ENCODE measurements around the gene EIF4E2.
"Not testable (repeated sequence)": the region's sequence is repeated elsewhere in the genome, so short reads cannot be mapped to it uniquely, and the experiment has no call there.

Gene EIF4E2

DNA sequence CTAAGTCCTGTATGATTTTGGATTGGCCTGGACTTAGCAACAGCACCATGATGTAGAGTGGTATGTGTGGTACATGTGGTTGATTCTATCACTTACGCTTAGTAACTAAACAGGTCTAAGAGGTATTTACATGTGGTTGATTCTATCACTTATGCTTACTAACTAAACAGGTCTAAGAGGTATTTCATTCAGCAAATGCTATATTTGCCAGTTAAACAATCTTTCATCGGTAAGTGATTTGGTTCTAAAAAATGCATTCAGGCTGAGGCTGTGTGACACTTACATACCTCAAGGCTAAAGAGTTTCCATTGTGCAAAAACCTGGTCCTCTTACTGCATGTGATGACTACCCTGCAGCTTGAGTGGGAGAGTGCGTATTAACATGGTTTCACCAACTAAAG, 13.1 kb downstream of the EIF4E2 start:
- no peak for DNase-seq (ENCODE audit: low read depth in 2 of 3, low spot score in 2 of 3)

- DNase-seq (ENCODE audit: low read depth in 2 of 3, low spot score in 2 of 3): no peak
Observed at GRCh38 chr2:232567721-232568120, 17.2 kb downstream of the EIF4E2 start.

DNA sequence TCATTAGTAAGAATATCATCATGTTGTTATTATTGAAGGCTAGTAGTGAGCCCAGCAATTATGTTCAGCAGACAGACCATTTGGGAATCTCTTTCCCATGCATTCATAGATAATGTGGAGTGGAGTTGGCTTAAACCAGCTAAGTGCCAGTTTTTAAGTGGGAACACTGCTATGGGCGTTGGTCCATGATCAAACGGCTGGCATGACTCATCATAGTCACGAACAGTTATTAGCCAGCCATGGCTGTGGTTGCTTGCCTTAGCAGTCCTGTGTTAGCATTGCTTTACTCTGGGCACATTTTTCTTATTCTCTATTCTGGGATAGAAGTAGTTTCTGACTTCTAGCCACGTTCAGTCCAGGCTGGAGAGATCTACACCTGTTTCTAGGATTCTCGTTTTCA, 17.7 kb downstream of the EIF4E2 start:
- DNase-seq (ENCODE audit: low read depth in 2 of 3, low spot score in 2 of 3): no peak

- DNase-seq (ENCODE audit: low read depth in 2 of 3, low spot score in 2 of 3): no peak
Observed at GRCh38 chr2:232569541-232569940, 19.1 kb downstream of the EIF4E2 start.

DNA sequence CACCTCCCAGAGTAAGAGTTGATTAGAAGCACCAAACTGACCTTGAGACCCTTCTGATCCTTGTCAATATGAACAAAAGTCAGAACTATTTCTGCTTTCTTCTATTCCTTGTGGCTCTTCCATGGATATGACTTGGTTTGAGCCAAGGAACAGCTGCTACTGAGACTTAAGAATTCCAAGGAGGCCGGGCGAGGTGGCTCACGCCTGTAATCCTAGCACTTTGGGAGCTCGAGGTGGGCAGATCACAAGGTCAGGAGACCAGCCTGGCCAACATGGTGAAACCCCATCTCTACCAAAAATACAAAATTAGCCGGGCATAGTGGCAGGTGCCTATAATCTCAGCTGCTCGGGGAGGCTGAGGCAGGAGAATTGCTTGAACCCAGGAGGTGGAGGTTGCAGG, 20.0 kb downstream of the EIF4E2 start:
- DNase-seq (ENCODE audit: low read depth in 2 of 3, low spot score in 2 of 3): not testable (repeated sequence)

DNA sequence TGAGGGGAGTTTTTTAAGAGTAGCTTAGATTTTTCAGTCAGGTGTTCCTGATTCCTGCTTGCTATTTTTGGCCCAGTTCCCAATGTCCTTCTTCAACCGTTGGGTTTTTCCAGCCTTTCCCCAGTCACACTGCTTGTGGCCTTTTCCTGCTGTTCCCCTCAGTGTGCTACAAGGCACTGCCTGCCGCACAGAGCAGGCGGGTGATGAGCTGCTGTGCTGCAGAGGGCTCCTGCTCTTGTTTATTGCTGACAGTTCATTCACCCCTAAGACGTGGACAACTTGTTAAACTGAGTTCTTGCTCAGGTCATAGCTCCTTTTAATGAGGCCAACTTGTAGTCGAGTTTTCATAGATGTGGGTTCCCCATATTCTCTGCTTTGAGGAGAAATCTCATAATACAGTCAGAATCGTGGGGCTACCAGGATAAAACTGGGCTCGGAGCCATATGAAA, 20.6 kb downstream of the EIF4E2 start:
- DNase-seq (ENCODE audit: low read depth in 2 of 3, low spot score in 2 of 3): no peak

DNA sequence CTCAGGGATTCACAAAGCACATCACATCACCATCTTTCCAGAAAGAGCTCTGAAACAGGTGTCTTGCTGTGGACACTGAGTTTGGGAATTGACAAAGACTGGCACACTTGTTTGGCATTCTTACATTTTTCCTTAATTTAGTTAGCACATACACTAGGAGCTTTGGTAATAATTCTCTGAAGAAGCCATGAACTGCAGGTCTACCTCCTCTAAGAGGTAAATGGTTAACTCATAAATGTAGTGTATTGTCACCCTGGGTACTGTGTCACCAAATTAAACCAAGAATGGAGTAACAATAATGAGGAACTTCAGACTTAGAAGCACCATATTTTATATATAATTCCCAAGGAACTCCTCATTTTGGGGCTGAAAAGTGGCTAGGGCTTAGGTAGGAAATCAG, 22.6 kb downstream of the EIF4E2 start:
- DNase-seq (ENCODE audit: low read depth in 2 of 3, low spot score in 2 of 3): no peak

GRCh38 chr2:232573771-232574435, 23.4 kb downstream of the EIF4E2 start:
- no peak for DNase-seq (ENCODE audit: low read depth in 2 of 3, low spot score in 2 of 3)

DNA sequence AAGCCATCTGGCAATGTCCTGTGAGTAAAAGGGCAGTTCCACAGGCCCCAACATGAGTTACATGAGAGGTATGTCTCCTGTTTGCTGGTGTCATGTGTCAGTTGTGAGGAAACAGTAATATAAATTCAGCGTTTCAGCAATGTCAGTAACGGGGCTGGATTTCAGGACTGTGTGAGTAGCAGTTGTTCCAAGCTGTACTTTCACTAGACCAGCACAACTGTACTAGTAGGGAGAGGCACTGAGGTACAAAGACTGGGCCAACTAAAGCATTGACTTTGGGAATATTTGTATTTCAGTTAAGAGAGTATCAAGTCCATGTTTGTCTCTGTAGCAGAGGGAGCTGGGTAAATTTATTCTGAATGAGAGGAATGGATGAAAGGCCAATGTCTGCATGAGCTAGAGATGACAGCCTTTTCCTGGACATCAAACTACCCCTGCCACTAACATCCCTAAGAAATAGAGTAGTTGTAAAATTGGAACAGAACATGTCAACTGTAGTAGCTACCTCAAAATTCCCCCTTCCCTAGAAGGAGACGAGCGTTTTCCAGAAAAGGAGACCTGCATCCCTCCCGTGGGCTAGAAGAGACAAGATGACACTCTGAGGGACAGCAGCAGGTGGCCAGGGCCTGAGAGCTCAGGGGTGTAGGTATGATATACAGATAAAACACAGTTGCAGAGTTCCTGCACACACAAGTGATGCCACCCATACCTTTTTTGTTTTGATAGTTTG, 24.4 kb downstream of the EIF4E2 start:
- no peak for DNase-seq (ENCODE audit: low read depth in 2 of 3, low spot score in 2 of 3)

- no peak for DNase-seq (ENCODE audit: low read depth in 2 of 3, low spot score in 2 of 3)
Observed at GRCh38 chr2:232575404-232575746, 24.9 kb downstream of the EIF4E2 start.

- no peak for DNase-seq (ENCODE audit: low read depth in 2 of 3, low spot score in 2 of 3)
Observed at GRCh38 chr2:232576995-232577394, 26.5 kb downstream of the EIF4E2 start.

GRCh38 chr2:232577841-232578240, 27.4 kb downstream of the EIF4E2 start:
- DNase-seq (ENCODE audit: low read depth in 2 of 3, low spot score in 2 of 3): no peak

DNA sequence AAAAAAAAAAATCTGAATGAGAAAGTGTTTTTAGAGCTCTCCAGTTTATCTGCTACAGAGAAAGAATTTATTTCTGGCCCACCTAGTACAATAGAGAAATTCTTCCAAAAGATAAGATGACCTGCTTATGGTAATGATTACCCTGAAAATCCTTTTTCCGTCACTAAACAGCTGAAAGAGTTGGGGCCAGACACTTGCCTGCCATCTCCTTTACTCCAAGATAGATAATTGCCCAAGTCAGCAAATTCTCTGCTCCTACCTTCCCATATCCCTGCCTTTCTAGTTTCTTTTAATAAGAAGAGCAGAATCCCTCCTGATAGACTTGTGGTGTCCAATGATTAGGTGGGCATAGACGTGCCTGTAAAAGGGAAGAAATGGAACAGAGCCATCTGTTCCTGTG, 28.1 kb downstream of the EIF4E2 start:
- DNase-seq (ENCODE audit: low read depth in 2 of 3, low spot score in 2 of 3): no peak

DNA sequence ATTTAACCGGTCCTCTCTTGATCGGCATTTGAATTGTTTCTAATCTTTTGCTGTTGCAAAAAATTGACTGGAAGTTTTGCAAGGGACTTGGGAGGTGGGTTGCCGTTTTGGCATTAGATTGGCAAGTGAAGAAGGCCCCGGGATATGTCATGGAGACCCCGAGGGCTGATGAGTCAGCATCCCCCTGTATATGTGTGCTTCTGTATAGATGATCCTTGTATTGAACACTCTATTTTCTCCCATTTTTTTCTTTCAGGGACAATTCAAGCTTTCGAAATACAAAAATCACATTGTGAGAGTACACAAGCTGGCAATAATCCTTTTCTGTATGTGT, 30.1 kb downstream of the EIF4E2 start:
- DNase-seq (ENCODE audit: low read depth in 2 of 3, low spot score in 2 of 3): no peak

GRCh38 chr2:232581725-232582124, 31.2 kb downstream of the EIF4E2 start:
- no peak for DNase-seq (ENCODE audit: low read depth in 2 of 3, low spot score in 2 of 3)

GRCh38 chr2:232584238-232584637, 33.7 kb downstream of the EIF4E2 start:
- DNase-seq (ENCODE audit: low read depth in 2 of 3, low spot score in 2 of 3): no peak

DNA sequence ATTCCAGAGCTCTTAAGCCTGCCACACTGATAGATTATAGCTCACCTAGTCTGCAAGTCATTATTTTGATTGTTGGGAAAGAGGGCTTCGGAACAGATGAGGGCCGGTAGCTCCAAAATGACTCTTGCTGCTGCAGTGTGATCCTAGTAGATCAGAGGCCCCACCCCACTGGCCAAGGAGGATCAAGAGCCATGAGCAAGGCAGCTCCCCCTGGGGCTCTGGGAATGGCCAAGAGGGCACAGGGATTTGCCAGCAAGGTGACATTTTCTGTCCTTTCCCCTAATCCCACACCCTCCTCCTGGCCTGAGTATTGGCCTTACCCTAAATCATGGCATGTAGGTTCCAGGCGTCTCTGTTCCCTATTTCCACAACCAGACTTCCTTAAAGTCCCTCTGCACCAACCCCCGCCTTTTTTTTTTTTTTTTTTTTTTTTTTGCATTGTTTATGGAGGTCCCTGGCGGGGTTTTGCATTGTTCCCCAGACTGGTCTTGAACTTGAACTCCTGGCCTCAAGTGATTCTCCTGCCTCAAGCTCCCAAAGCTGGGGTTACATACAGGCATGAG, 36.5 kb downstream of the EIF4E2 start:
- DNase-seq (ENCODE audit: low read depth in 2 of 3, low spot score in 2 of 3): no peak

DNA sequence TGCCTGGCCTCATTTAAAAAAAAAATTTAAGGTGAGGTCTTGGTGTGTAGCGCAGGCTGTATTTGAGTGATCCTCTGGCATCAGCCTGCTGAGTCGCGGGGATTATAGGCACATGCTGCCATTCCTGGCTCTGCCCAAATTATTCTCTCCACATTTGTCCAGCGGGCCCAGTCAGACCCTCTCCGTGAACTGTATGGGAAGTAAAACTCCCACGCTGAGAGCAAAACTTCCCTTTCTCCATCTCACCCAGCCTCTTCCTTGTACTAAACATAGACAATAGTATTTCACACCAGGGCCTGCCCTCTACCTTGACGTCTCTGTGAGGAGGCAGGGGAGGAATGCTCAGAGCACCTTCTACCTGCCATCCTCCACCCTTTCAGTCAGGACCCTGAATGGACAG, 37.0 kb downstream of the EIF4E2 start:
- no peak for DNase-seq (ENCODE audit: low read depth in 2 of 3, low spot score in 2 of 3)

DNA sequence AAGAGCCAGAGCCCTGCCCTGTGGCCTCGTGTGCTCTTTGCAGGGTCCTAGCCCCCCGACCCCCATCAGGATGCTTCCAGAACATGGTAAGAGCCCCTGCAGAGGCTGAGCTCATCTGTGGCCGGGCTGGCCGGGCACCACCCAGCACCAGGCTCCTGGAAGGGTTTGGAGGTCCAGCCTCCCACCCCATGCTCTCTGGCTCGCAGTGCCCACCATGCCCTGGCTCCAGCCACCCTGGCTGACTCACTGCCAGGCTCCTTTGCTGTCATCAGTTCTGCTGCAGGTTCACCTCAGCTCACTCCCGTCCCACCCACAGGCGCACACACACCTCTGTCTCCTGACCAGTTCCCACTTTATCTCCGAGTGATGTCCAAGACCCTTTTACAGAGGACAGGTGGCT, 37.5 kb downstream of the EIF4E2 start:
- no peak for DNase-seq (ENCODE audit: low read depth in 2 of 3, low spot score in 2 of 3)

DNA sequence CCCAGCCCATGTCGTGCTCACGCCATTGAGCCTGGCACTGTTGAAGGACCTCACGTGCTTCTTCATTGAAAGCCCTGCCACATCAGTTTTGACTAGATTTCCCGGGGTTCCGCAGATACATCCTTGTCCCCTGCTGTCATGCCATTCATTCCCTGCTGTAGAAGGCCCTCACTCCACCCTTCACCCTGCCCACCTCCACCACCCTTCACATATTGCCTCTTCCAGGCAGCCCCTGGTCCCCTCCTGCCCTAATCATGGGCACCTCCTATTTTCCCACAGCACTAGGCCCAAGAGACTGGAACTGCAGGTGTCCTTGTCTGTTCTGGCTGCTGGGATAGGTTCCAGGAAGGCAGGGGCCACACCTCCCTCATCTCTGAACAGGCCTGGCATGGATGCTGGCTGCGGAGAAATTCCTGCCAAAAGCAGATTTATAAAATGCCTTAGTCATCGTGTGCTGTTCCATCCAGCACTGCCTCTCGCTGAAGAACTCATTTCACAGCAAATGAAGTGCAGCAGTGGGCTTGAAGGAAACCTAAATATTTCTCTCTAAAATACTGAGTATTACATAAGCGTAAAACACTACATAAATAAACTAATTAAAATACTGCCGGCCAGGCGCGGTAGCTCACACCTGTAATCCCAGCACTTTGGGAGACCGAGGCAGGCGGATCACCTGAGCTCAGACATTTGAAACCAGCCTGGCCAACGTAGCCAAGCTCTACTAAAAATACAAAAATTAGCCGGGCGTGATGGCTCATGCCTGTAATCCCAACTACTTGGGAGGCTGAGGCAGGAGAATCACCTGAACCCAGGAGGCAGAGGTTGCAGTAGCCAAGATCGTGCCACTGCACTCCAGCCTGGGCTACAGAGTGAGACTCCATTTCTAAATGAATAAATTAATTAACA, 38.4 kb downstream of the EIF4E2 start:
- DNase-seq (ENCODE audit: low read depth in 2 of 3, low spot score in 2 of 3): no peak

DNA sequence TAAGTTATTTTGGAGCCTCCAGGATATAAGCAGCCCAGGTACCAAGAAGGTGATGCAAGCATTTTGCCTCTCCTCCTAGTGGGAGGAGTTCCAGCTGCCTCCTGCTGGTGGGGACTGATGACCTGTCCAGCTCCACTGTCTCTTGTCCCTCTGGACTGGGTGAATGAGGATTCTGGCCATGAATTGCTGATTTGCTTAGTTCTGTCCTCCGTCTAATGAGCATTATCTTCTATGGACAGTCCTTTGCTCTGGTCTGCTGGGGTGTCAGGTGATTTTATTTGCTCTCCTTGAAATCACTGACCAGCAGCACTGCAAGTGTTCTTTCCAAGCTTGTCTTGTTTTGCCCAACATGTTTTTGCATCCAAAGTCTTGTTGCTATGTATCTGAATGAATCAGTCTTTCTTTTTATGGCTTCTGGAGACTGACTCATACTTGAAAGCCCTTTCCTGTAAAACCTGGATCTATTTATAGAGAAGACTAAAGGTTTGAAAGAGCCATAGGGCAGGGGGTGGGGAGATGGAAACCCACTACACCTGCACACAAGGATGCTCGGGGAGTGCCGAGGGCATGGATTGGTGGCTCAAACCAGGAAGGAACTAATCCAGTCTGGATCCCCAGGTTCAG, 42.4 kb downstream of the EIF4E2 start:
- no peak for DNase-seq (ENCODE audit: low read depth in 2 of 3, low spot score in 2 of 3)

Data from activated CD8-positive, alpha-beta memory T cell treated with anti-CD3 and anti-CD28 coated beads for 48 hours (primary cell).